Activated T-cell treated with anti-CD3 and anti-CD28 coated beads, Interleukin-2, amount 50 U/mL, for 72 hours (primary cell): ENCODE measurements around the gene TMEM272. TPM values are rescaled to one million over a fixed set of nuclear protein-coding genes. Genes with fewer than 3 reads are reported as not detected.

Source experiments
- total RNA-seq, 2 donors: library from RNA; stranded (reverse); gene quantifications; one replicate each; pipeline ENCODE4 v1.2.3, GENCODE V29; 2022

The TMEM272 gene
- total RNA-seq, 2 donors from 2014 or later: 0.19 to 0.30 TPM

Other genes starting within 250 kb of the TMEM272 start
- gene DHRS12, start 41.0 kb downstream of the TMEM272 start, total RNA-seq: 1 to 10 TPM; 8.0 to 8.5 TPM
- under 1 TPM in 1 of 2 donors, not detected in 1; 0.22 TPM for gene CCDC70, start 16.8 kb upstream of the TMEM272 start, total RNA-seq
- gene ATP7B, start 166.3 kb upstream of the TMEM272 start, total RNA-seq: 1 to 10 TPM; 2.3 to 3.0 TPM
- gene ALG11, start 167.2 kb upstream of the TMEM272 start, total RNA-seq: 10 to 100 TPM; 22.5 to 26.5 TPM
- gene UTP14C, start 179.5 kb upstream of the TMEM272 start, total RNA-seq: 10 to 100 TPM; 10.0 to 10.4 TPM